DOHH2 (cell line): ENCODE measurements around the gene SCN1B.
"Not testable (repeated sequence)": the region's sequence is repeated elsewhere in the genome, so short reads cannot be mapped to it uniquely, and the experiment has no call there.

Experiments used
- H3F3A ChIP-seq: fragments of 200-600 bp; sonication (generic), shearing (Covaris generic); 2 replicates; pipeline ENCODE4 v1.6.0; 2016; ENCODE audit warnings: antibody characterized with exemption, mild to moderate bottlenecking; ENCODE audit not compliant: control insufficient read depth, insufficient read depth
- H3K27ac ChIP-seq: fragments of 200-600 bp; sonication (generic); 2 replicates; pipeline ENCODE4 v1.5.1; 2014; ENCODE audit warnings: low read depth, mild to moderate bottlenecking, low read length, moderate library complexity
- H3K27me3 ChIP-seq: fragments of 200-600 bp; sonication (generic); 2 replicates; pipeline ENCODE4 v1.6.1; 2014; ENCODE audit warnings: mild to moderate bottlenecking, low read length, mixed read lengths; ENCODE audit not compliant: control insufficient read depth
- H3K36me3 ChIP-seq: fragments of 200-600 bp; sonication (generic); 2 replicates; pipeline ENCODE4 v1.6.1; 2014; ENCODE audit warnings: mild to moderate bottlenecking, low read length, moderate library complexity, mixed read lengths; ENCODE audit not compliant: control insufficient read depth
- H3K4me1 ChIP-seq: fragments of 200-600 bp; sonication (generic); 2 replicates; pipeline ENCODE4 v1.6.1; 2014; ENCODE audit warnings: mild to moderate bottlenecking, low read length, mixed read lengths; ENCODE audit not compliant: control insufficient read depth
- H3K4me2 ChIP-seq: fragments of 200-600 bp; sonication (generic); 2 replicates; pipeline ENCODE4 v1.6.0; 2014; ENCODE audit warnings: mild to moderate bottlenecking, low read length, moderate library complexity
- H3K4me3 ChIP-seq: fragments of 200-600 bp; sonication (generic); 2 replicates; pipeline ENCODE4 v1.5.1; 2014; ENCODE audit warnings: mild to moderate bottlenecking, low read length, mixed read lengths
- H3K79me2 ChIP-seq: fragments of 200-600 bp; sonication (generic); 2 replicates; pipeline ENCODE4 v1.6.1; 2014; ENCODE audit warnings: mild to moderate bottlenecking, low read length, mixed read lengths; ENCODE audit not compliant: control insufficient read depth
- H3K9me2 ChIP-seq: fragments of 200-600 bp; sonication (generic); replicated peaks from 2 replicates; pipeline ENCODE4 v1.6.1; 2014; ENCODE audit warnings: mild to moderate bottlenecking, low read length, mixed read lengths; ENCODE audit not compliant: control insufficient read depth
- H3K9me3 ChIP-seq: fragments of 200-600 bp; sonication (generic); 2 replicates; pipeline ENCODE4 v1.6.1; 2014; ENCODE audit warnings: antibody characterized with exemption, low read length, mixed read lengths; ENCODE audit not compliant: control insufficient read depth, insufficient read depth
- H4K20me1 ChIP-seq: fragments of 200-600 bp; sonication (generic); 2 replicates; pipeline ENCODE4 v1.6.0; 2014; ENCODE audit warnings: low read depth, mild to moderate bottlenecking, antibody characterized with exemption, low read length, moderate library complexity; ENCODE audit not compliant: control insufficient read depth, insufficient read depth
- CTCF ChIP-seq: fragments of 200-600 bp; sonication (generic); IDR thresholded peaks from one replicate; pipeline ENCODE4 v1.5.1; 2014; ENCODE audit warnings: antibody characterized with exemption, mild to moderate bottlenecking, low read depth, low read length; ENCODE audit not compliant: poor library complexity, severe bottlenecking
- EZH2phosphoT487 ChIP-seq: fragments of 200-600 bp; sonication (generic); IDR thresholded peaks from 2 replicates; pipeline ENCODE4 v1.6.1; 2017; ENCODE audit warnings: borderline replicate concordance, mild to moderate bottlenecking, antibody characterized with exemption, low read length, moderate library complexity, mixed read lengths

SCN1B gene

GRCh38 chr19:35013041-35013819, 17.0 kb upstream of the SCN1B start:
- Histone ChIP-seq H3K27me3 (no peaks in the 10 kb centered on the region), H3K4me3 (no peak overlapping the region), H4K20me1 (no peaks in the 10 kb centered on the region), H3K36me3 (peaks cover 84% of the 10 kb centered on the region), H3F3A (no peaks in the 10 kb centered on the region), H3K27ac (no peak overlapping the region), H3K4me2 (no peak overlapping the region), H3K9me3 (no peaks in the 10 kb centered on the region), H3K79me2 (no peaks in the 10 kb centered on the region; the same call in 1 of the 2 replicates), H3K9me2 (no peaks in the 10 kb centered on the region), H3K4me1 (peaks cover 10% of the 10 kb centered on the region; the same call in 1 of the 2 replicates)
- TF ChIP-seq EZH2phosphoT487 (no peak), CTCF (peak; percentile 91)

GRCh38 chr19:35013820-35014754, 16.2 kb upstream of the SCN1B start:
- no peaks in the 10 kb centered on the region for H3K27me3 ChIP-seq
- no peaks in the 10 kb centered on the region for H3F3A ChIP-seq
- no peak overlapping the region for H3K27ac ChIP-seq
- TF ChIP-seq CTCF = no peak
- TF ChIP-seq EZH2phosphoT487 = no peak
- H3K36me3 ChIP-seq = peaks cover 89% of the 10 kb centered on the region
- peaks cover 10% of the 10 kb centered on the region; the same call in 1 of the 2 replicates for H3K4me1 ChIP-seq
- H4K20me1 ChIP-seq = no peaks in the 10 kb centered on the region
- H3K9me3 ChIP-seq = no peaks in the 10 kb centered on the region
- H3K9me2 ChIP-seq = no peaks in the 10 kb centered on the region
- no peaks in the 10 kb centered on the region for H3K79me2 ChIP-seq
- H3K4me2 ChIP-seq = no peak overlapping the region
- H3K4me3 ChIP-seq = no peak overlapping the region

GRCh38 chr19:35014774-35015173, 15.5 kb upstream of the SCN1B start:
- H3K4me2 ChIP-seq, H3K79me2 ChIP-seq, H3K4me3 ChIP-seq, H3K9me3 ChIP-seq, H4K20me1 ChIP-seq, H3K27ac ChIP-seq, H3K9me2 ChIP-seq, H3K27me3 ChIP-seq, H3F3A ChIP-seq: not testable (repeated sequence)
- Histone ChIP-seq H3K4me1 (peaks cover 10% of the 10 kb centered on the region; the same call in 1 of the 2 replicates), H3K36me3 (peaks cover 89% of the 10 kb centered on the region)
